Hematopoietic multipotent progenitor cell treated with erythropoietin and hydrocortisone succinate and interleukin-3 and kit ligand, for 17 days (in vitro differentiated cells): Measurements from ENCODE around the gene TOR1AIP1.

Experiments
- DNase-seq: peaks from one replicate; pipeline ENCODE4 v3.0.0-alpha.2; 2015; ENCODE audit warnings: low spot score

TOR1AIP1 gene

GRCh38 chr1:179881642-179882252, 338 bp upstream of the TOR1AIP1 start:
- no peak for DNase-seq

GRCh38 chr1:179883040-179883744, 1.1 kb downstream of the TOR1AIP1 start:
- peak; percentile 35 for DNase-seq

DNA sequence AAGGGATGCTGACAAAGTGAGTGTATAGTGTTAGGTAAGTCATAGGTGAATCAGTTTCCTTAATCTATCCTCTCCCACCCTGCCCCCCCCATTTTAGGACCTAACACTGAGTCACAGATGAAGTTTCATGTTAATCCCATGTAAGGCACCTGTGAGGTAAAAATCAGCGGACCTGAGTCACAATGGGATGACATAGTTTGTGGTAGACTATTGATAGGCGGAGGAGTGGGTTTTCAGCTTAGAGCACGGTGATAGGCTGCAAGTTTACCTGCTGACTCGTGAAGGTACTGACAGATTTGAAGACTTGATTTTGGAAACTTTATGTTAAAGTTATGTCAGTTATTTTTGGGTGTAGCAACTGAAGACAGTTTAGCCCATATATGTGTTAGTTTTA, 1.7 kb downstream of the TOR1AIP1 start:
- DNase-seq = no peak

DNA sequence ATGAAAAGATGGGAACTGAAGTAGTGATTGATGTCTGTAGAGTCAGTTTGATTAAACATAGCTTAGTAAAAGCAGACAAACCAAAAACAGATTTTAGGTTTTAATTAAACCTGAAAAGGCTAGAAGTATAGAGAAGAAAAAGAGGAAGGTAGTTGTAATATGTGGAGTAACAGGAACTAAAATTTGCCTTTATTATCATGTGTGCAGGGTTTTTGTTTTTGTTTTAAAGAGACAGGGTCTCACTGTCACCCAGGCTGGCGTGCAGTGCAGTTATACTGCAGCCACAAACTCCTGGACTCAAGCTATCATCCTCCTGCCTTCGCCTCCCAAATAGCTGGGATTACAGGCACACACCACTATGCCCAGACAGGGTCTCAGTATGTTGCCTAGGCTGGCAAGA, 6.0 kb downstream of the TOR1AIP1 start:
- DNase-seq = no peak

- peak; percentile 62 for DNase-seq
Observed at GRCh38 chr1:179889589-179889988, 7.5 kb downstream of the TOR1AIP1 start.

DNA sequence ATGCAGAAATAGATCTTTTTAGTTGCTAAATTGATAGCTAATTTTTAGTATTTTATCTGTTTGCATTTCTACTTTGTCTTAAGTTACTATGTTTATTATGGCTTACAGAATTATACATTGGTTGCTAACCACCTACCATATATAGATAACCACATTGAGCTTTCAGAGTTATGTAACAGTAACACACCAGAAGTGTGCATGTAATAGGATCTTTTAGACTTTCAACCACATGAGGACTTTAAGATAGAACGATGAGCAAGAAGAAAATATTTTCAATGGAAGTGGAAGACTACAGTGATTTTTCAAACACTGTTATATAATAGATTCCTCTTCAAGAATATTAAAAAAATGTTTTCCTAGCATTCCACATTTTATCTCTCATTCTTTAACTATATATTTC, 28.8 kb downstream of the TOR1AIP1 start:
- DNase-seq = no peak

DNA sequence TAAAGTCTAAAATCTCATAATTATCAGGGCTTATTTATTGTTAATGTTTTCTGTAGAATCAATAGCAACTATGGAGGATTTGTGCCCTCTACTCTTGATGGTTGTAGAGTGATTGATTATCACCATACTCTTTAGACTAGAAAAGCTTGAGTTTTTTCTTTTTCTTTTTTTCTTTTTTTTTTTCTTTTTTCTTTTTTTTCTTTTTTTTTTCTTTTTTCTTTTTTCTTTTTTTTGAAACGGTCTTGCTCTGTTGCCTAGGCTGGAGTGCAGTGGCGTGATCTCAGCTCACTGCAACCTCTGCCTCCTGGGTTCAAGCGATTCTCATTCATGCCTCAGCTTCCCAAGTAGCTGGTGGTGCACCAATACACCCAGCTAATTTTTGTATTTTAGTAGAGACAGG, 29.7 kb downstream of the TOR1AIP1 start:
- no peak for DNase-seq

DNA sequence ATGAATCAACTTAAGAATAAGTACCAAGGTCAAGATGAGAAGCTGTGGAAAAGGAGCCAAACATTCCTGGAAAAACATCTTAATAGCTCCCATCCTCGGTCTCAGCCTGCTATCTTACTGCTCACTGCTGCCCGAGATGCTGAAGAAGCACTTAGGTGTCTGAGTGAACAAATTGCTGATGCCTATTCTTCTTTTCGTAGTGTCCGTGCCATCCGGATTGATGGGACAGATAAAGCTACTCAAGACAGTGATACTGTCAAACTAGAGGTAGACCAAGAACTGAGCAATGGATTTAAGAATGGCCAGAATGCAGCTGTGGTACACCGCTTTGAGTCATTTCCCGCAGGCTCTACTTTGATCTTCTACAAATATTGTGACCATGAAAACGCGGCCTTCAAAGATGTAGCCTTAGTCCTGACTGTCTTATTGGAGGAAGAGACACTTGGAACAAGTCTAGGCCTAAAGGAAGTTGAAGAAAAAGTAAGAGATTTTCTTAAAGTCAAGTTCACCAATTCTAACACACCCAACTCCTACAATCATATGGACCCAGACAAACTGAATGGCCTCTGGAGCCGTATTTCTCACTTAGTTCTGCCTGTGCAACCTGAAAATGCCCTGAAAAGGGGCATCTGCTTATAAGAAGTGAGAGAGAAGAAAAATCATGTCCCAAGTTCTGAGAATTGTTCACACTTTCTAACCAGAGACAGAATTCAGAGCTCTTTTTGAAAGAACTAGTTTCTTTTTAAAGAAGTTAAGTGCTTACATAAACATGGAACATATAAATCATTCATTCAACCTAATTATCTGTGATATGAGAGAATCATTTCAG, 35.7 kb downstream of the TOR1AIP1 start:
- DNase-seq = no peak

DNA sequence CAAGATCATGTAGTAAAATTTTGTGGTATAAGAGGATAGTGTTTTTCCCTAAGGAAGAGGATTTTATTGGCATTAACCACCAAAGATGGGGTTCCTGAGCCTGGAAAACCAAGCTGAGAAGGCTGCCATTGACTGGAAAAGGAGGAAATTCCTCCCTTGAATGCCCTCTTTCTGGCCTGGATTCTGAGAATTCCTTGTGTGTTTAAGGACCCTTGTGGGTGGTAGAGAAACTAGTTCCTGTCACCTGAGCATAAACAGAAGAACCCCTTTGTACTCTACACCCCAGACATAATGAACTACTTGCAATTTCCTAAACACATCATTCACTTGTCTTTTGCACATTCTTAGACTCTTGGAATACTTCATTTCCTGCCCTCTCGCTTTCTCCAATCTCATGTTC, 39.4 kb downstream of the TOR1AIP1 start:
- no peak for DNase-seq

DNA sequence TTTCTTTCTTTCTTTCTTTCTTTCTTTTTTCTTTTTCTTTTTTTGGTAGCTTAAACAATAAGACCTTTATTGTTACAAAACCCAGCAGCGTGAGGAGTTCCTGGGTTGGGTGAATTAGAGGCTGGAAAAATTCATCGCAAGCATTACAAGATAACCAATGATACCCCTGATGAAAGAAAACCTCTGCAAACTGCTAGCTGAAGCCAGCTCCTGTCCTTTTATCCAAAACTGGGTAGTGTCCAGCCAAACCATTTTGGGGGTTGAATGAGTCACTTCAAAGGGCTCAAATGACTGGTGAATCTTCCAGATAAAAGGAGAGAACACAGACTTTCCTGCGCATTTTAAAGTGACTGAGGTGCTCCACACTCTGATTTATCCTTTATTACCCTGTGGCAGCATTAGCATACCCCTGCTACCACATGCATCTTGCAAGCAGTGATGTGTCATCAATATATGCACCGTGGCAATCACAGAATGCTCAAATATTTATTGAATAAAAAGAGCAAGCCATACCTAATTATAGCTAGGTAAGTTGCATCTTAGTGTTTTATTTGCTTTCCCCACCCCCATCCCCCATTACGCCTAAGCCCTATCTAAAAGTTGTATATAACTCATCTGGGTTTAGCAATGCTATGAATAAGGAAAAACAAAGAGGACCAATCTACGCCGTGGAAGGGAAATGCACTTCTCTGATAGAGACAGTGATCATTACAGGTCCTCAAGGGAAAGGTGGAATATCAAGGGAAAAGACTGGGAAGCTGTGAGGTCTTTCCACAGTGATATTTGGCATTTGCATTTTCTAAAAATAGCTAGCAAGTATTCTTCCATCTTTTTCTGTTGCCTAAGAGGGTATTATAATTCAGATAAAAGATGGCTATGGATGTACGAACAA, 40.1 kb downstream of the TOR1AIP1 start:
- no peak for DNase-seq

- DNase-seq = no peak
Observed at GRCh38 chr1:179923029-179923428, 40.9 kb downstream of the TOR1AIP1 start.

DNA sequence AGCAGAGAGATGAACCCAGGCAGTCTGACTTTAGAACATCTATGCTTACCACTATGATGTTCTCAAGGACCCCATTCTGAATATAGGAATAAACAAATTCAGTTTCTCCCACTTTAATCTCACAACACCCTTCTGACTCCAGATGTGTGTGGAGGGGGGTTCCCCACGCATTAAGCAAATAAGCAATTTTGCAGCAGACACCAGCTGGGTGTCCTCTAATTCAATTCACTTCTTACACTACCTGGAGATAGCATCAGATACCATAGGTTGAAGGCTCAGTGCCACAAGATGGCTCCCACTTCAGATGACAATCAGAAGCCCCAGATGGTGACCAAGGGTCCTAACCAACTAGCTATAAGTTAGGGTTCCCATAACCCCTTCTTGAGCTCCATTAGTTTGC, 42.2 kb downstream of the TOR1AIP1 start:
- no peak for DNase-seq

GRCh38 chr1:179925302-179925701, 43.2 kb downstream of the TOR1AIP1 start:
- DNase-seq = no peak

DNA sequence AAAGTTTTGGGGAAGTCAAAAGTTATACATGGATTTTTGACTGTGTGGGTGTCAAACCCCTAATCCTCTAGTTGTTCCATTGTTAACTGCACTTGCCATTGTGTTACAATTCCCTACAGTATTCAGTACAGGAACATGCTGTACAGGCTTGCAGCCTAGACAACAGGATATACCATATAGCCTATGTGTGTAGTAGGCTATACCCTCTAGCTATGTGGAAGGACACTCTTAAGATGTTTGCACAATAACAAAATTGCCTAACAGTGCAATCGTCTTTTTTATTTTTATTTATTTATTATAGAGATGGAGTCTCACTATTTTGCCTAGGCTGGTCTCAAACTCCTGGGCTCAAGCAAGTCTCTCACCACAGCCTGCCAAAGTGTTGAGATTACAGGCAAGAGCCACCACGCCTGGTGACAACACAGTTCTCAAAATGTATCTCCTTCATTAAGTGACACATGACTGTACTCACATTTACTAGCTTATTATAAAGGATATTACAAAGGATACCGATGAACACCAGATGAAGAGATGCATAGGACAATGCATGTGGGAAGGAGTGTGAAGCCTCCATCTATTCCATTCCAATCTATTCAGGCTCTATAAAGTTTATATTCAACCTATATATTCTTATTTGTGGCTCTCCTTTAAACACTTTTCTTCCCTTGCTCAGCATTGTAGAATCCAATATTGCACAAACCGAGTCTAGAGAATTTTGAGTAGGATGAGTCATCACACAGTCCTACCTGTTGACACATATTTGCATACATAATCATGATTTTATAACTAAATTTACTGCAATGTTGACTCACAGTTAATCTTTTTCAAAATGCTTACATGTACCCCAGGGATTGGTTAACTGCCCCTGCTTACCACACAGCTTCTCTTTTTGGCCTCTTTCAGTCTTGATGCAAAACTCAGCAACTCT, 44.1 kb downstream of the TOR1AIP1 start:
- DNase-seq = no peak

GRCh38 chr1:179926850-179927205, 44.7 kb downstream of the TOR1AIP1 start:
- DNase-seq = no peak

- no peak for DNase-seq
Observed at GRCh38 chr1:179929955-179930798, 48.1 kb downstream of the TOR1AIP1 start.

DNA sequence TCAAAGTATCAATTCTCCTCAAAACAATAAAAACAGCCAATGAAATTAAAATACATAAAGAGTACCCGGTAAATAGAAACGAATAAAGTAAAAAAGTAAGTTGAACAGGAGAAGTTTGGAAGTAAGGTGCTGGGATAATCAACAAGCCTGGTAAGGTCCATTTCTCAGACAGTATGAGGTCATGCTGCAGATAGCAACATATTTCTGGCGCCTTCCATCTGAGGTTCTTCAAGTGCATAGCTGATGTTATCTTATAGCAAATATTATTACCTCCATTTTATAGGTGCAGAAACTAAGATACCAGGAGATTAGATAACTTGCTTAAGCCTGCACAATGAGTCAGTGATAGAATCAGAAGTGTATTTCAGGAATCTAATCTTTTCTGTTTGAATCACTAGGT, 48.8 kb downstream of the TOR1AIP1 start:
- DNase-seq = no peak

- DNase-seq = no peak
Observed at GRCh38 chr1:179933219-179933618, 51.1 kb downstream of the TOR1AIP1 start.

- no peak for DNase-seq
Observed at GRCh38 chr1:179935909-179936496, 53.9 kb downstream of the TOR1AIP1 start.
